Endometrial microvascular endothelial cells (primary cell): ENCODE measurements around the gene ACTL6A. TPM values are rescaled to one million over a fixed set of nuclear protein-coding genes. Genes with fewer than 3 reads are reported as not detected.

Experiments used
- in situ Hi-C: cut with HindIII; loops from 2 replicates; pipeline ENCODE4 v1.10.0; 2017; ENCODE audit warnings: low sequenced_read_pairs, low pct_unique_long_range_greater_than_20kb; ENCODE audit errors: inconsistent ontology term
- total RNA-seq: library from RNA; depleted of rRNA; stranded (reverse); fragments of >200 nt; gene quantifications from one replicate; pipeline ENCODE4 v1.2.3, GENCODE V29; 2015; ENCODE audit errors: inconsistent ontology term

The ACTL6A gene
- total RNA-seq, 1 donor from 2014 or later: 149 TPM

DNA sequence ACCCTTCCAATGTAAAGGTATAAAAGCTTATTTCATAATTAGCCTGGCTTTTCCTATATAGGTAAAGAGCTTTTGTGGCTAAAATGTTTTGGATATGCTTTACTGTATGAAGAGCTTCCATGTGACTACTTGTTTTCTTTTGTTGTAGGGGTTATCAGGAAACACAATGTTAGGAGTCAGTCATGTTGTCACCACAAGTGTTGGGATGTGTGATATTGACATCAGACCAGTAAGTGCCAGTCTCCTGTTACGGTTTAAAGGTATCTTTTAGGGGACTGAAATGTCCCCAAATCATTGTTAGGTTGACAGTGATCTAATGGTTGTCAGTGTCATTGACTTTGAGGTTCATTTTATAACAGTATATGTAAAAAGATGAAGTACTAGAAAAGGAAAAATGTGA lies 18.3 kb downstream of the ACTL6A start:
- in situ Hi-C loops: no loop called here

DNA sequence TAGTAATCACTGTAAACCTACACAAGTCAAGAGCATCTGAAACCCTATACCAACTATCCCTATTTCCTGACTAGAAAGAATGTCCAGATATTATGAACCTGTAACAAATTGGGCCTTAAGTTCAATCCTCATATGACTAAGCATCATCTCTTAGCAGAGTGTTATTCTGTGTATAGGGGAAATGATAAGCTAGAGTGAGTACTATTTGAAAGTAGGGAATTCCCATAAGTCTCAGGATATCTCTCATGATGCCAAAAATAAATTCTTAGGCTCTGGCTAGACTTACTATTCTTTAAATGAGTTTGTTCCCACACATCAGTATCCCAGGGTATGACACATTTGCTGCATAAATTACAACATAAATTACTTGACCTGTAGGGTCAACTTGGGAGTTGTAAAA lies 26.4 kb downstream of the ACTL6A start:
- in situ Hi-C loops: no loop called here

DNA sequence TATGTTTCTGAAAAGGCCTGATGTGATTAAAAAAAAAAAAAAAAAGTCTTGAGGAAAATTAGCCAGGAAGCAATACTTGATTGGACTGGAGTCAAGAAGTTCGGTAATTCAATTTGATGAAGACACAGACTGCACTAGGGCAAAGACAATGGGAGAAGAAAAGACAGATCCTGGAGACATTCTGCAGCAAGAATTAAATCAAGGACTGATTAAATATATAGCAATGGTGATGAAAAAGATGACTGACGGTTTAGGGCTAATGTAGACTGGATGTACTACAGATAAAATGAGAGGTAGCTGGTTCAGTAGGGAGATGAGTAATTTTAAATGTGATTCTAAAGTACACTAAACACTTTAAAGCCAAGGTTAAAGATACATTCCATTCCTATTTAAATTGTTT lies 27.9 kb downstream of the ACTL6A start:
- in situ Hi-C loops: no loop called here

DNA sequence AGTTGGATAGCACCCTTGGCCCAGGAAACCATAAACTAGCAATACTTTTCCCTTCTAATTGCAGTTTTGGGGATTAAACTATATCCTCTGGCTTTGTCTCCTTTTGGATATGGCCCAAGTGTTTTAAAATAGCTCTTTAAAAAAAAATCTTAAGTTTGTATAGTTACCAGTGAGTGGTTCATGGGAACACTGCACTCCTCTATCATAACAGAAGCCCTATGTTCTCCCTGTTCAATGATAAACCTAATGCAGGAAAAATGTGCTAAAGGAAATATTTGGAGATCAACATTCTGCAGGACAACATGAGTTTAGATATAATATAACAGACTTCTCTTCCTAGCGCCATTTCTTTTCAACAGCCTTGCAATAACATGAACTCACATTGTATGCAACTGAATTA lies 28.6 kb downstream of the ACTL6A start:
- in situ Hi-C loops: no loop called here

DNA sequence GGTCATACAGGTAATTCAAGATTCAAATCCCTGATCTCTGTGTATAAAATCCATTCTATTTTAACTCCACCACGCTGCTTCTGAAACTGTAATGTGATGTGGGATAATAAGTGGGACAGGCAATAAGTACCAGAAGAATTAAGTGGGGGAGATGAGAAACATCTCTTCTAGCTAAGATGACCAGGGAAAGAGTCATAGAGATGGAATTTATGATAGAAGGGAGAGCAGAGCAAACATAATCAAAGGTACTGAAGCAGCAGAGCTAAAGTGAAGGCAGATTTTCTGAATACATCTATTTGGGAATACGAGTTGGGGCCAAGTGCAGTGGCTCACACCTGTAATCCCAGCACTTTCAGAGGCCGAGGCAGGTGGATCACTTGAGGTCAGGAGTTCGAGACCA lies 36.8 kb downstream of the ACTL6A start:
- in situ Hi-C loops: no loop called here

DNA sequence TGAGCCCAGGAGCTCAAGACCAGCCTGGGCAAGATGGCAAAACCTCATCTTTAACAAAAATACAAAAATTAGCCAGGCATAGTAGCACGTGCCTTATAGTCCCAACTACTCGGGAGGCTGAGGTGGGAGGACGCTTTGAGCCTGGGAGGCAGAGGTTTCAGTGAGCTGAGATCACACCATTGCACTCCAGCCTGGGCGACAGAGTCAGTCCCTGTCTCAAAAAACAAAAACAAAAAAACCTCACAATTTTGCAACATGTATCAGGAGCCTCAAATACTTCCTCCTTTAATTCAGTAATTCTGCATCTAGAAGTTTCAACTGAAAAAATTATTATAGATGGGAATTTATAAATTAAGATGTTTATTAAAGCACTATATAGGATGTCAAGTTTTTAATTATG lies 40.6 kb downstream of the ACTL6A start:
- in situ Hi-C loops: no loop called here

DNA sequence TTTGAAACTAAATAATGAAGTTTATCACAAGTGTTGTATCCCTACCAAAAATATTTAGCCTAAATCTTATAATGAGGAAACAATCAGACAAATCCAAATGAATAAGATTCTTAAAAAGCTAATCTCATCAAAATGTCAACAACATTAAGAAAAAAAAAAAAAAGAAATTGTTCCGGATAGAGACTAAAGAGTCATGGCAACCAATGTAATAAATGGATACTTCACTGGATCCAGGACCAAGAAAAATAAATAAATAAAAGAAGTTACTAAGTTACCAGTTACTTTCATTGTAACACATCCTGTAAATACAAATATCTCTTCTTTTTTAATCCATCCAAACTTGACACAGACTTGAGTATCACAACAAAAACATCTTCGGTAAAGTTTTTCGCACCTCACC lies 41.1 kb downstream of the ACTL6A start:
- in situ Hi-C loops: no loop called here

DNA sequence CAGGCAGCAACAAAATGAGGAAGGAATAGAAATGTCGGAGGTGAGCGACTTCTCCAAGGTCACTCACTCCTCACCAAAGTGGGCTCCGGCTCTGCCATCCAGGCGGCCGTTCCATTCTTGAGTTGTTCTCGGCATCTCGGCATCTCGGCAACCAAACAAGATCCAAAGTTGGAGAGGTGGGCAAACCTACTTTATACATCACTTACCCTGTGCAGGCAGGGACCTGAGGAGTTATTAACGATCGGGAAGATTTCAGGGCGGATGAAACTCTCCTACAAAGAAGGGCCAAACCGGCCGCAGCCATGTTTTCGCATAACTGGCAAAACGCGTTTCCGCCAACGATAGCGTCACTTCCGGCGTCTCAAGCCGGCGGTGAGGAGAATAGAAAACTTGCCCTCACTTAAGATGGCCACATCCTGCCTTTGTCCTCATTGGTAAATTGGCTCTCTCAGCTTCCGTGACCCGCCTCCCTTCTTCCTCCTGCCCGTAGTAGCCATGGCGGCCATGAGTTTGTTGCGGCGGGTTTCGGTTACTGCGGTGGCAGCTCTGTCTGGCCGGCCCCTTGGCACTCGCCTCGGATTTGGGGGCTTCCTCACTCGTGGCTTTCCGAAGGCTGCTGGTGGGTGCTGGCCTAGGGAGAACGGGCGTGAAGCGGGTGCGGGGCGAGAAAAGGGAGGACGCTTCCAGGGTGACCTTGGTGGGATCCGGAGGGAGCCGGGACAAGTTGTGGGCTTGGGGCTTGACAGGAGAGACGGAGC lies 41.8 kb downstream of the ACTL6A start, which contains the start of the genes MRPL47 and NDUFB5:
Gene MRPL47, minus strand, starts transcription at position 318 of the 758 bp plus-strand sequence. Its CDS starts 14 bp downstream, at position 304.
Gene NDUFB5, plus strand, starts transcription at position 474 of the 758 bp plus-strand sequence. Its CDS starts 22 bp downstream, at position 496.
- in situ Hi-C loops: no loop called here

DNA sequence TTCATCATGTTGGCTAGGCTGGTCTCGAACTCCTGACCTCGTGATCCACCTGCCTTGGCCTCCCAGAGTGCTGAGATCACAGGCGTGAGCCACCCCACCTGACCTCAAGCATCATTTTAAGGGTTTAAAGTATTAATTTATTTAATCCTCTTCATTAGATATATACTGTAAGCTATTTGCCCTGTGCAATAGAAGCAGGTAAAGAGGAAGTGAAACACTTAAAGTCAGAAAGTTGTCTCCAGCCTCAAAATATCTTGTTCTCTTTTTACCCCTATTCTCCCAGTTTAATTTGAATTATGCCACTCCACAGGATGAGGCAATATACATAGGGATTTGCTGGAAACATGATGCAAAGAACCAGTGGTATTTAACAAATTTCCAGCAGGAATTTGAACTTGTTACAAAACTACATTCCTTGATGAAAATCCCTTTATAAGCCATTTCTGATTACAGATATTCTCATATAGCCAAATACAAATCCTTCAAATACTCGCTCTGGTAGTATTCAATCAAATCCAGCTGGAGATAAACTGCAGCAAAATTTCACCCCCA lies 43.9 kb downstream of the ACTL6A start:
- in situ Hi-C loops: no loop called here

DNA sequence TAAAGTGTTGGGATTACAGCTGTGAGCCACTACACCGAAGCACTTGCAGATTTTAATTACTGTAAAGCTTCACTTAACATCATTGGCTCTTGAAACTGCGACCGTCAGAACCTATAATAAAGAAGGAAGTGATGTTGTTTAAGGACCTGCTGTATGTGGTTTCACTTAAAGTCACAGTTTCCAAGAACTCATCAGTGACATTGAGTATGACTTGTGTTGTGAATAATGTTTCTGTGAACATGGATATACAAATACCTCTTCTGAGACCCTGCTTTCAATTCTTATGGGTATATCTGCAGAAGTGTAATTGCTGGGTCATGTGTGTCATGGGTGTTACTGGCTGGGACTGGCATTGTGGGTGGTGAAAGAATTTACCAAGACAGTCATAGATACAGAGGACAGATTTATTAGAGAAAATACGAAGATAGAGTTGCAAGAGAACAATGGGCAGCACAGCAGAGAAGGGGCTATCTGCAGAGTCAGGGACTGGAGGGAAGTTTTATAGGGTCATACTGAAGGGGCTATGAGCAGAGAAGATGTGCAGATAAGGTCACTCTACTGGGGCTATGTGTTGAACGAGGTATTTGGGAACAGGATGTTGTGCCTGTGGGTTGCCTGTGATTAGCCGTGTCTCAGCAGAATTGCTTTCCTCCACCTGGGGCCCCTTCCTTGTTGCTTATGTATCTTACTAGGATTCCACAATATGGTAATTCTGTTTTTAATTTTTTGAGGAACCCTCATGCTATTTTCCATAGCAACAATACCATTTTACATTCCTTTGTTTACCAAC lies 46.4 kb downstream of the ACTL6A start:
- in situ Hi-C loops: no loop called here

DNA sequence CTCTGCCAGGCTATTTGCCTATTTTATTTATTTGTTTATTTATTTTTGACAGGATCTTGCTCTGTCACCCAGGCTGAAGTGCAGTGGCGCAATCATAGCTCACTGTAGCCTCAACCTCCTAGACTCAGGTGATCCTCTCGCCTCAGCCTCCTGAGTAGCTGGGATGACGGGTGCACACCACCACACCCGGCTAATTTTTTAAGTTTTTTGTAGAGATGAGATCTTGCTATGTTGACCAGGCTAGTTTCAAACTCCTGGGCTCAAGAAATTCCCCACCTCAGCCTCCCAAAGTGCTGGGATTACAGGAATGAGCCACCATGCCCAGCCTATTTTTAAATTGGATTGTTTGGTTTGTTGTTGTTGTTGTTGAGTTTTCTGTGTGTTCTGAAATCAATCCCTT lies 47.3 kb downstream of the ACTL6A start:
- in situ Hi-C loops: no loop called here

DNA sequence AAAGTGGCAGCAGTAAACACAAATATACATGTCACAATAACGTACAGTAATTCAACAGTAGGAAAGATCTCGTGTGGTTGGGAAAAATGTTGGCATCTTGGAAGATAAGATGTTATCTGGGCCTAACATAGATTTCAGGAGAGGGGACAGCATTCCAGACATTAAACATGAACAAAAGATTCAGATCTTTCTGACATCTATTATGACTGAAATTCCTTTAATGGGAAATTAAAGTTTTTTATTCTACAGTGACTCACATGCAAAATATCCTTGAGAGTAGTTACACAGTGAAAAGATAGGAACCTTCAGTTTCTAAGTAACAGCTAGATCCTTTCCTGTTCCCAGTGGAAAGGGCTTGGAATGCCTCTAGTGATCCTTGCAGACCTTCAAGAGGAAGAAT lies 51.1 kb downstream of the ACTL6A start:
- in situ Hi-C loops: no loop called here

DNA sequence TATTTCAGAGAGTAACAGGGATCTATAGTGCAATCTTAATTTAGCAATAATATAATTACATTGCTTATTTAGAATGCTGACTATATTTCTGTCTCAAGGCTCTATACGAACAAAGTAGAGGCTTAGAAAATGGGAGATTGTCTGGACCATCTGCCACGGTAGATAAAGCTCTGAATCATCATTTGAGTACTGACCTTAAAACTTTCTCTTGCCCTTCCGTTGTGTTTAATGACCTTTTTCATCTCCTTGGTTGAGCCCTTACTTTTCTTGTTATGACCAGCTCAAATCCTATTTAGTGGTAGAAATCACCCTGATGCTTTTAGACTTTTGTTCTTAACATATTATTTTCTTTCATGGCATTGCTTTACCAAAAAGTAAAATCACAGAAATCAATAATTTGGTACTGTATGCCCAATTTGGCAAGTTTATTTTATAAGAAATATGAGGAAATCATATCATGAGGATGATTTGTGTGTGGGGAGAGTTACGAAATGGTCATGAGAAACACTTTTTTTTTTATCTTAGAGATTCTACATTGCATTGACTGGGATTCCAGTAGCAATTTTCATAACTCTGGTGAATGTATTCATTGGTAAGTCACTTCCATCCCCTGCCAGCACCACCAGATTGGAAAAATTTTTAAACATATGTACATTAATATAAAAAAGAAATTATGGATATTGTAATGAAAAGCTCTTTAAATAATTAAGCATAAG lies 52.9 kb downstream of the ACTL6A start:
- in situ Hi-C loops: no loop called here

DNA sequence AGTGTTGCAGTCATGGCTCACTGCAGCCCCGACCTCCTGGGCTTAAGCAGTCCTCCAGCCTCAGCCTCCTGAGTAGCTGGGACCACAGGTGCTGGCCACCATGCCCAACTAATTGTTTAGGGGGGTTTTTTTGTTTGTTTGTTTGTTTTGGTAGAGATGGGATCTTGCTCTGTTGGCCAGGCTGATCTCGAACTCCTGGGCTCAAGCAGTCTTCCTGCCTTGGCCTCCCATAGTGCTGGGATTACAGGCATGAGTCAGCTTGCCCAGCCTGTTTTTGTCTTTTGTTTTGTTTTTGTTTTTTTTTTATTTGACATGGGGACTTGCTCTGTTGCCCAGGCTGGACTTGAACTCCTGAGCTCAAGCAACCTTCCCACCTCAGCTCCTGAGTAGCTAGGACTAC lies 59.3 kb downstream of the ACTL6A start:
- in situ Hi-C loops: no loop called here

DNA sequence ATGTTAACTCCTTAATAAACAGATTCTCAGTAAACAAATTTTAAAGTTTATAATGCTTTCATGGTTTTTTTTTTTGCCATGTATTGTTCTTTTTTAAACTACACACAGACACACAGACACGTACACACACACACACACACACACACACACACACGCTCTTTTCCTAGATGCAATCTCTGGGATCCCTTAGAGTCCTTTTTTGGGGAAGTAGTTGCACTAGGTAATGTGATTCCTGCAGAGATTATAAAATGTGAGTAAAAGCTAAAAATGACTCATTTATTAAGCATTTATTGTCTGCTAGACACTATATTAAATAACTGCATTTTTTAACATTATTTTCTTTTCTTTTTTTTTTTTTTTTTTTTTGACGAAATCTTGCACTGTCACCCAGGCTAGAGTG lies 61.7 kb downstream of the ACTL6A start:
- in situ Hi-C loops: no loop called here

DNA sequence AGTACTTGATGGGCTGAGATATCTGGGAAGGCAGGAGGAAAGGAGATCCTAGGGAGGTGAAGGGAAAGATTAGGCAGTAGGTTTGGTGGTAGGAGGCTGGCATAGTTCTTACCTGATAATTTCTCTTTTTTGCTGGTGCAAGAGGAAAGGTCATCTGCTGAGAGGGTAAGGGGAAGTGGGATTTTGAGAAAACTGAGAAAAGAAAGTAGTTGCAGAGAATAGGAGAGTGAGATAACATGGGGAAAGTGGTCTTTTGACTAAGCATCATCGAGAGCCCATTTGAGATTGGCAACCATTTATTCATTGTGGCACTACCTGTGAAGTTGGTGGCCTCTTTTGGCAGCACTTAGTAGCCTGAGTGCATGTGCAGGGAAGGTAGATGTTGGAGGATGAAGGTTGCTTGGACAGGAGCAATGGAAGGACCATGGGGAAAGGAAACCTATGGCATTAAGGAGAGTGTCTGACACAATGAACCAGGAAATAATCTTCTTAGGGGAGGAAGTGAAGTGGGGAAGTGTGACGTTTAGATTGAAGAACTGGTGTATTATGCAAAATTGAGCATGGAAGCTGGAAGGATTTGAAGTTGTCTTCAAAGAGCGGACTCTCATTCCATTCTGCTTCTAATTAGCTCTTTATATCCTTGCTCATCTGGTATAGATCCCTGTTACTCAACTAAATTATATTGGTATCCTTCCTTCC lies 68.2 kb downstream of the ACTL6A start:
- in situ Hi-C loops: no loop called here
